ENCODE measurements around the gene DOC2A. TPM values are rescaled to one million over a fixed set of nuclear protein-coding genes. Genes with fewer than 3 reads are reported as not detected.

Gene DOC2A
- total and polyA plus RNA-seq, 9 of the 15 experiments (the other 6 are each of a cell fraction or from before 2014, with no cell fraction given), result 0.03 to 0.38 (median 0.28) TPM; not detected in 1

- TF ChIP-seq THRB (CRISPR knock-in tag; conservative IDR thresholded peaks at IDR 0.05) (no peak), HDAC3 (IDR thresholded peaks at IDR 0.05; ENCODE audit: borderline replicate concordance, partially characterized antibody) (no peak), EP400 (IDR thresholded peaks at IDR 0.05) (peak; percentile 97), HDAC8 (tag; IDR thresholded peaks at IDR 0.05) (0 out of 2 replicates have a peak, but pooled peaks have one; percentile 53), ZBTB26 (CRISPR knock-in tag; IDR thresholded peaks at IDR 0.05) (no peak), ZNF121 (CRISPR knock-in tag; conservative IDR thresholded peaks at IDR 0.05) (no peak; the same call in 1 of the 2 replicates), GATAD2B (IDR thresholded peaks at IDR 0.05; ENCODE audit: borderline replicate concordance) (no peak), ELF4 (CRISPR knock-in tag; IDR thresholded peaks at IDR 0.05) (no peak), MXI1 (IDR thresholded peaks at IDR 0.05; ENCODE audit: low read depth, low read length) (no peak), GABPB1 (CRISPR knock-in tag; IDR thresholded peaks at IDR 0.05) (0 out of 2 replicates have a peak, but pooled peaks have one; percentile 13), POLR3G (IDR thresholded peaks at IDR 0.05; ENCODE audit: extremely low read depth, insufficient read length, insufficient replicate concordance) (no peak), ZNF24 (IDR thresholded peaks at IDR 0.05) (no peak), ZNF696 (CRISPR knock-in tag; conservative IDR thresholded peaks at IDR 0.05) (no peak; the same call in 1 of the 2 replicates), ZNF140 (CRISPR knock-in tag; IDR thresholded peaks at IDR 0.05) (no peak), STAT5A (IDR thresholded peaks at IDR 0.05; ENCODE audit: borderline replicate concordance, low read length) (no peak), KHSRP (IDR thresholded peaks at IDR 0.05) (no peak), ZNF12 (CRISPR knock-in tag; IDR thresholded peaks at IDR 0.05) (peak; percentile 24; the same call in 1 of the 2 replicates), RBM14 (IDR thresholded peaks at IDR 0.05; ENCODE audit: borderline replicate concordance, insufficient read depth, low read depth, low read length) (no peak), ZNF41 (CRISPR knock-in tag; conservative IDR thresholded peaks at IDR 0.05) (no peak), BRF2 (IDR thresholded peaks at IDR 0.05; ENCODE audit: borderline replicate concordance, insufficient read depth, insufficient read length) (no peak), ZNF3 (CRISPR knock-in tag; IDR thresholded peaks at IDR 0.05) (no peak), TARDBP (IDR thresholded peaks at IDR 0.05) (no peak; the same call in 1 of the 2 replicates), RFX1 (IDR thresholded peaks at IDR 0.05) (no peak), ZZZ3 (IDR thresholded peaks at IDR 0.05) (0 out of 2 replicates have a peak, but pooled peaks have one; percentile 54), MYNN (IDR thresholded peaks at IDR 0.05) (no peak), MYNN (CRISPR knock-in tag; IDR thresholded peaks at IDR 0.05) (no peak), CREB3 (tag; conservative IDR thresholded peaks at IDR 0.05; ENCODE audit: low read depth) (no peak), CEBPB (tag; IDR thresholded peaks at IDR 0.05) (no peak)
Observed at GRCh38 chr16:29995324-29995910, 15.4 kb downstream of the DOC2A start, which contains the start of gene HIRIP3 (continued).
